Bronchial epithelial cell (primary cell): ENCODE results near the gene PHACTR1. TPM values are rescaled to one million over a fixed set of nuclear protein-coding genes. Genes with fewer than 3 reads are reported as not detected.

Experiments
- DNase-seq: peaks from one replicate; pipeline ENCODE4 v3.0.0-alpha.2; 2010; ENCODE audit warnings: low read depth
- FAIRE-seq: peaks from 2 replicates; lab custom pipeline; 2011; peaks lifted over from hg19 to GRCh38; lab: Jason Lieb, UNC
- H3K27me3 ChIP-seq: 2 replicates; pipeline ENCODE4 v1.5.1; 2011; ENCODE audit warnings: low read length; ENCODE audit not compliant: control insufficient read depth, insufficient read depth
- H3K36me3 ChIP-seq: 2 replicates; pipeline ENCODE4 v1.5.1; 2011; ENCODE audit warnings: low read length; ENCODE audit not compliant: control insufficient read depth, insufficient read depth
- H3K4me3 ChIP-seq: 2 replicates; pipeline ENCODE4 v1.5.1; 2011; ENCODE audit warnings: mild to moderate bottlenecking, low read depth, low read length, control low read depth
- total RNA-seq: library from RNA; depleted of rRNA; stranded (reverse); fragments of >200 nt; gene quantifications from 2 replicates; pipeline ENCODE4 v1.2.1, GENCODE V29; 2014
- TF ChIP-seq, protein P1 (sequence below): IDR thresholded peaks from 2 replicates; pipeline ENCODE4 v1.5.1; 2011; ENCODE audit warnings: mild to moderate bottlenecking, moderate library complexity, low read length, control low read depth, inconsistent platforms; ENCODE audit not compliant: insufficient read depth, severe bottlenecking

The PHACTR1 gene
- total RNA-seq, 1 donor from 2014 or later: under 0.01 TPM

DNA sequence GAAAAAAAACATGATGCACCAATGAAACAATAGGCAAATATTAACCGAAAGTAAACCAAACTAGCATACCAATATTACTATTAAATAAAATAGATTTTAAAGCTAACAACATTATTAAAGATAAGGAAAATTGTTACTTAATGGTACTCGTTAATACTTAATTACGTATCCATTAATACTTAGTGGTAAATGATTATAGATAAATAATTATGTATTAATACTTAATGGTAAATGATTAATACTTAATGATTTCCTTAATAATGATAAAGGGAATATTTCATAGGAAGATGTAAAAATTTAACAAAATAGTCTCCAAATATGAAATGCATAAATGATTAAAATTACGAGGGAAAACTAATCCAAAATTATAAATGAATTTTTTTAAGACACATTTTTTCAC is 278.9 kb downstream of the PHACTR1 start:
- Histone ChIP-seq H3K36me3 (no peaks in the 10 kb centered on the region), H3K4me3 (no peak overlapping the region), H3K27me3 (no peaks in the 10 kb centered on the region)
- no peak for FAIRE-seq
- TF ChIP-seq, protein P1, sequence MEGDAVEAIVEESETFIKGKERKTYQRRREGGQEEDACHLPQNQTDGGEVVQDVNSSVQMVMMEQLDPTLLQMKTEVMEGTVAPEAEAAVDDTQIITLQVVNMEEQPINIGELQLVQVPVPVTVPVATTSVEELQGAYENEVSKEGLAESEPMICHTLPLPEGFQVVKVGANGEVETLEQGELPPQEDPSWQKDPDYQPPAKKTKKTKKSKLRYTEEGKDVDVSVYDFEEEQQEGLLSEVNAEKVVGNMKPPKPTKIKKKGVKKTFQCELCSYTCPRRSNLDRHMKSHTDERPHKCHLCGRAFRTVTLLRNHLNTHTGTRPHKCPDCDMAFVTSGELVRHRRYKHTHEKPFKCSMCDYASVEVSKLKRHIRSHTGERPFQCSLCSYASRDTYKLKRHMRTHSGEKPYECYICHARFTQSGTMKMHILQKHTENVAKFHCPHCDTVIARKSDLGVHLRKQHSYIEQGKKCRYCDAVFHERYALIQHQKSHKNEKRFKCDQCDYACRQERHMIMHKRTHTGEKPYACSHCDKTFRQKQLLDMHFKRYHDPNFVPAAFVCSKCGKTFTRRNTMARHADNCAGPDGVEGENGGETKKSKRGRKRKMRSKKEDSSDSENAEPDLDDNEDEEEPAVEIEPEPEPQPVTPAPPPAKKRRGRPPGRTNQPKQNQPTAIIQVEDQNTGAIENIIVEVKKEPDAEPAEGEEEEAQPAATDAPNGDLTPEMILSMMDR: no peak
- DNase-seq: no peak

DNA sequence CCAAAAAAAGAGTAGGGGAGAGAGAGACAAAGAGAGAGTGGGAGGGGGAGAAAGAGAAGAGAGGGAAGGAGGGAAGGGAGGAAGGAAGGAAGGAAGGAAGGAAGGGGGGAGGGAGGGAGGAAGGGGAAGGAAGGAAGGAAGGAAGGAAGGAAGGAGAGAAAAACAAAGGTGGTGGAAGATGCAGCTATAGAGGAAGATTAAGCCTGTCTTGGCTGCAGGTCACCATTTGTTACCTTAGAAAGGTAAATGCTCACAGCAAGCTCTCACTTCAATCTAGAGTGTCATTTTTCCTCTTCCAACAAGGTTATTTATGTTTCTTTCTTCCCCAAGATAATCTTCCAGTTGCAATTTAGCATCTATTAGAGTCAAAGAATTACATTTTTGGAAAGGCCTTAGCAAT is 284.0 kb downstream of the PHACTR1 start:
- DNase-seq: no peak
- no peak for FAIRE-seq
- TF ChIP-seq, protein P1: no peak
- H3K36me3 ChIP-seq: no peaks in the 10 kb centered on the region
- no peak overlapping the region for H3K4me3 ChIP-seq
- H3K27me3 ChIP-seq: no peaks in the 10 kb centered on the region

DNA sequence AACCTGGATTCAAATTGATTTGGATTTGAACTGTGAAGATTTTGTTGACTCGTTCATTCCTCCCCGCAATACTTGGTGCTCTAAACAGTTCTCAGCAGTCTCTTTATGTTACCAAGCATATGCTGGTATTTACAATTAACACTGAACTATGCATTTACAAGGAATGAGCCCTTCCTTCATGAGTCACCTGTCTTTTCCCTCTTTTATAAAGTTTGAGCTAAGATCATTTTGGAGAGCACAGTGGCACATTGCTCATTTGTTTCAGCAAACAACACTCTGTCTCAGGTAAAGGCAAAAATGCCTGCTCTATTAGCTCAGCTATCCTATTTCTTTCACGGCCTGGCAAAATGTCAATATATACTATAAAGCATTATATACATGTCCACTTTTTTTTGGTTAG is 285.4 kb downstream of the PHACTR1 start:
- Histone ChIP-seq H3K4me3 (no peak overlapping the region), H3K27me3 (no peaks in the 10 kb centered on the region), H3K36me3 (no peaks in the 10 kb centered on the region)
- DNase-seq: peak; percentile 76
- no peak for FAIRE-seq
- TF ChIP-seq, protein P1: no peak

DNA sequence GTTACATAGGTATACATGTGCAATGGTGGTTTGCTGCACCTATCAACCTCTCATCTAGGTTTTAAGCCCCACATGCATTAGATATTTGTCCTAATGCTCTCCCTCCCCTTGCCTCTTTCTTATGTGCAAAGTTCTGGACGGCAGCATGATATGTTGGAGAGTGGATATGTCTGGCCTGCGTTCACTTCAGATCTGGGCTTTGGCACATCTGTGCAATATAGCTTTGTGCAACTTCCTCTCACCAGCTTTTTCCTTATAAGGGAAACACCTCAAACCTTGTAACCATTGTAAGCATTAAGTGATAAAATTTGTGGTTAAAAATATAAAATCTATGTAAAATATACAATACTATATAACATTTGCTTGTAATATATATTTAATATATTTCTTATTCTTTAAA is 288.0 kb downstream of the PHACTR1 start:
- H3K4me3 ChIP-seq: no peak overlapping the region
- FAIRE-seq (no peak), DNase-seq (no peak)
- no peaks in the 10 kb centered on the region for H3K36me3 ChIP-seq
- H3K27me3 ChIP-seq: no peaks in the 10 kb centered on the region
- TF ChIP-seq, protein P1: no peak

- no peak overlapping the region for H3K4me3 ChIP-seq
- DNase-seq: no peak
- no peaks in the 10 kb centered on the region for H3K36me3 ChIP-seq
- TF ChIP-seq, protein P1: no peak
- peak; percentile 43 for FAIRE-seq
- H3K27me3 ChIP-seq: no peaks in the 10 kb centered on the region
These were observed 289.4 kb downstream of the PHACTR1 start for GRCh38 chr6:13005994-13006393.

DNA sequence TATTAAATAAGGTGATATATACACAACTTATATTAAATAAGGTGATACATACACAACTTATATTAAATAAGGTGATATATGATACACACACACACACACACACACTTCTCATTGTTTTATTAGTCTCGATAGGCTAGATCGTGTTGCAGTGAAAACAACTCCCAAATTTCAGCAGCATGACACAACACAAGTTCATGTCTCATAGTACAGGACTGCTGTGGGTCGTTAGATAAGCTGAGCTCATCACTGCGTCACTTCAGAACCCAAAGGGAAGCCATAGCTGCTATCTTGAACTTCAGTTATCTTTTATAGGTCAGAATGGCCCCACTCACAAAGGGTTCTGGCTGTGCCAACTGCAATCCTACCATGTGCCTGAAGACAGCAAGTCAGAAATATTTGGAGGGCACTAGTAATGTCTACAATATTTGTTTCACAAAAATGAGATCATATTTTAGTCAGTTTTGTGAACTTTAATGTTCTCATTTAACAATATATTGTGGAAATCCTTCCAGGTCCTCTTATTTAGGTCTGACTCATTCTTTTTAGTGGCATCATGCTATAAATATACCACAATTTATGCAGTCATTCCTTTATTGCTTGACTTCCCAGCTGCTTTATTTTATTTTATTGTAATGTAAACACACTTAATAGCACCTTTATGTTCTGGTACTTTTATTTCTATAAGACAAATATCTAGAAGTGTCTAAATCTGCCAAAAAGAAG is 290.2 kb downstream of the PHACTR1 start:
- Histone ChIP-seq H3K36me3 (no peaks in the 10 kb centered on the region), H3K4me3 (no peak overlapping the region), H3K27me3 (no peaks in the 10 kb centered on the region)
- TF ChIP-seq, protein P1: no peak
- DNase-seq (no peak), FAIRE-seq (no peak)
